Activated CD8-positive, alpha-beta memory T cell treated with anti-CD3 and anti-CD28 coated beads for 1 hour (primary cell): Measurements from ENCODE around the gene ZBTB3.
"Not testable (repeated sequence)": the region's sequence is repeated elsewhere in the genome, so short reads cannot be mapped to it uniquely, and the experiment has no call there.

ENCODE experiments used
- DNase-seq, 2 donors: peaks; one replicate each; pipeline ENCODE4 v3.0.0-alpha.2; 2020; ENCODE audit warnings: low read depth in 1 of 2; ENCODE audit errors: extremely low read depth in 1 of 2

Gene ZBTB3

DNA sequence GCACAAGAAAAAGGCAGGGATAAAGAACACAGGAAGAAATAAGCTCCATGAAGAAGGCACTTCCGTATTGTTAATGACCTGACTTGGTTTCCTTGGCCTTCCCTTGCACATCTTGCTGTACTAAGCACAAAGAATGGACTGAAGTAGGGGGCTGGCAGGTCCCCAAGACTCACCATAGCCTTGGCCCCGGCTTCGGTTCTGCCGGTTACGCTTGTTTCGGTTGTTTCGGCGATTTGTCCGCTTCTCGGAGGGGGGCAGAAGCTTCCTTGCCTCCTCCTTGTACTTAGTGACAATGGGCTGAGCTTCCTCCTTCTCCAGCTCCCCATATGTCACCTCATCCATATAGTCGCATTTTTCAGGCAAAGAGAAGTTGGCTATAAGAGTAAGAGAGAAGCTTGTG, 37.1 kb downstream of the ZBTB3 start:
- no peak for DNase-seq

DNA sequence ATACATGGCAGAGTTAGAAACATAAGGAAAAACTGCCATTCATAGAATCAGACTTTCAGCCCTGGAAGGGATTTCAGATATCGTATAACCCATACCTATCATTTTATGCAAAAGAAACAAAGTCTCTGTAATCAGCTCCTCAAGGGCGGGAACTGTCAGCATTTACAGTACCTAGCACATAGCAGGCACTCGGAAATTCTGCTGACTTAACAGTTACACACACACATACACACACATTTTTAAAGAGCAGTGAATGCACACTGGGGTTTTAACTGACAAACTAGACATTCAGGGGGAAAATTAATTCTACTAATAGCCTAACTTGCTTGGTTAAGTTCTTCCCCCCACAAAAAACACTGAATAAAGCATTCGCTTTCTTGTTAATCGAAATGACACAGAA, 37.8 kb downstream of the ZBTB3 start:
- no peak for DNase-seq

DNA sequence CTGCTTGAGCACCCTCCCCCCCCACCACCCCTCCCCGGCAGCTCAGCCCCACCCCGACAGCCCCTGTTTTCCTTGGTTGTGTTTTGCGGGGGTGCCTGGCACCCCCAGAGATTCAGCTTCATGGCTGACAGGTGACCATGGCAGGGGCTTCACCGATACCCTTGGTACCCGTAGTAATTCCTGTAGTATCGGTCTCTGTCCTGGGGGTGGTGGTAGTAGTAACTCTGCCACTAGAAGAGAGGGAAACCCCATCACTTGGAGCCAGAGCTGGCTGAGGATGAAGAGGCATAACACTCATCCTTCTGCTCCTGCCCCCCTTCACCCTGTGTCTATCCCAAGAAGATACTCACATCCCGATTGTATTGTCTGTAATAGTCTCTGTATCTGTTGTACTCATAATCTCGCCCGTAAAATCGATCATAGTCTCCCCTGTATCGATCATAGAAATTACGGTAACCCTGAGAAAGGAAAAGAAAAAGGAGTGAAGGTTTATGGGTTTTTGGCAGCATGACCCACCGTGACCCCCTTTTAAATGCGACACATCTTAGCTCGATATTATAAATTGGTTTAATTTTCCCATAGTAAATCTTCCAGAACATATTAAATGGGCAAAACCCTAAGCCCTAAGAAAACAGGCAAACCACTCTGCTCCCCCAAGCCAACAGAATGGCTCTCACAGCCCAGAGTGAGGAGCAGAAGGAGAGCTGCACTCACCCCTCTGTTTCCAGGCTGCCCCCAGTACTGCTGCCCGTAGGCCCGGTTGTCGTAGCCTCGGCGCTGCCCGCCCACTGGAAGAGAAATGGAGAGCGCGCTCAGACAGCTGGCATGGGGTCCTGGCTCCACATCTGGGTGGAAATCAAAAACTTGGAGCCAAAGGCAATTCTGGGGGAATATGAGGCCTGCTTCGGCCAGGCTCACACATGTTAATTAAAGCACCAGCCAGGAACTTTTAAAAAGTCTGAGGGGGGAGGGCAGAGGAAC, 38.5 kb downstream of the ZBTB3 start:
- DNase-seq = no peak

DNA sequence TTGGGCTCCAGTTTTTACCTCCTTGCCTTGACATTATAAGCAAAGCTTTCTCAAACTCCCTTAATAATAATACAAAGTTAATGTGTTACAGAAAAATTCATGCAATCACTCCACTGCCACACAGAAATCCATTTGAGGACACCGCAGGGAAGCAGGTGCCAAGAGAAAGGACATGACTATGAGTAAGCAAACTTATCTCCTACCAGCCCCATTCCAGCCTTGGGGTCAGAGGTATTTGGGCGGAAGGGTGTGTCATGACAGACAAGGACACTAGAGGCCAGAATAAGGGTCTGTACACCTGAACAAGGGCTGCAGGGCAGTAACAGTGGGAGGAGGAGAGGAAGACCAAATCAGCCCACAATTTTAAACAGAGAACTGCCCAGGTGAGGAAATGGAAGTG, 40.6 kb downstream of the ZBTB3 start:
- DNase-seq = no peak

DNA sequence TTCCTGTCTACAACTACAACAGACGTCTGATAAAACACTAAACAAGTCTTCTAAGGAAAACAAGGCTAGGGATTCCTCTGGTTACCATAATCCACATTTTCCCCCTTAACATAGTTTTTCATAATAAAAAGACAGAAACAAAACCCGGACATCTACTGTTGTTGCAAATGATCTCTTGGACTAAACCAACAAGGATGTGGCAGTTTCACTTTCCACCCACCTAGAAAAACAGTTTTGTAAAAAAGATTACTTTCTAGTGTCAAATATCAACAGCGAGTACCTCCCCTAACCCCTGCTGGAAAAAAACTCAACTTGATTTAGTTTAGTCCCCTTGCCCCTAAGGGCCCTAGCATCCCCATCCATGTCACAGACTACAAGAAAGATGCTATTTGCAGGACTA, 41.1 kb downstream of the ZBTB3 start:
- no peak for DNase-seq

DNA sequence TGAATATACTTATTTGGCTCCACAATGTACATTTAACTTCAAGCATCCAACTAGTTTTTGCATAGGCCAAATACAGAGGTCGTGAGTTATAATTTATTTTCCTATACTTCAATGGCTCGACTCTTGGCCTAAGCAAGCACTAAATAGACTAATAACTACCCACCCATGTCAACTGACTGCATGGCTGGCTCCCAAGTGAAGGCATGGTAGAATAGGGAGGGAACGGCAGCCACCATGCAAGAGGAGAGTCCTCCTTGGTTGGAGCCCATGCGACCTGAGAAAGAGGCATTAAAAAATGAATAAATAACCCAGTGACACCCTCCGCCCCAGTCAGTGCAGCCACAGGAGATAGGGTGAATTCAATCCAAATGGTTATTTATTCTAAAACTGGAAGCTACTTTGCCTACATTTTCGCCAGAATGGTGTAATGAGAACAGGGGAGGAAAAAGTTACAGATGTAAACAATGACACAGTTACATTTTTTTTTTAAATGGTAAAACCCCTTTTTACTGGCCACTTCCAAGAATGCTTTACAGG, 41.6 kb downstream of the ZBTB3 start:
- DNase-seq = no peak

DNA sequence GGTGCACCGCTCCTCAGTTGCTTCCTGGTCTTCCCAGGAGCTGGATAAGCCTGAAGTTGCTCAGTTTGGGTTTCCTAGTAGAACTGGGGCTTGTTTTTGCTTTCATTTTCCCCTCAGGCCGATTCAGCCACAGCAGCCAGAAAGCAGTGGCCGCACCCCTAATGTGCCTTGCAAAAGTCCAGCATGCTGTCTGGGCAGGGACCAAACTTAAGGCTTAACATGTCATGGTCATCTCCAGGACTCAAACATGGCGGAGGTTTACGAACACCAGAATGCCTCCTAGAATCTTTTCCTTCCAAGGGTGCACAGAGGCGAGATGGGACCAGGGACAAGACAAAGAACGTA, 44.0 kb downstream of the ZBTB3 start:
- DNase-seq = no peak

DNA sequence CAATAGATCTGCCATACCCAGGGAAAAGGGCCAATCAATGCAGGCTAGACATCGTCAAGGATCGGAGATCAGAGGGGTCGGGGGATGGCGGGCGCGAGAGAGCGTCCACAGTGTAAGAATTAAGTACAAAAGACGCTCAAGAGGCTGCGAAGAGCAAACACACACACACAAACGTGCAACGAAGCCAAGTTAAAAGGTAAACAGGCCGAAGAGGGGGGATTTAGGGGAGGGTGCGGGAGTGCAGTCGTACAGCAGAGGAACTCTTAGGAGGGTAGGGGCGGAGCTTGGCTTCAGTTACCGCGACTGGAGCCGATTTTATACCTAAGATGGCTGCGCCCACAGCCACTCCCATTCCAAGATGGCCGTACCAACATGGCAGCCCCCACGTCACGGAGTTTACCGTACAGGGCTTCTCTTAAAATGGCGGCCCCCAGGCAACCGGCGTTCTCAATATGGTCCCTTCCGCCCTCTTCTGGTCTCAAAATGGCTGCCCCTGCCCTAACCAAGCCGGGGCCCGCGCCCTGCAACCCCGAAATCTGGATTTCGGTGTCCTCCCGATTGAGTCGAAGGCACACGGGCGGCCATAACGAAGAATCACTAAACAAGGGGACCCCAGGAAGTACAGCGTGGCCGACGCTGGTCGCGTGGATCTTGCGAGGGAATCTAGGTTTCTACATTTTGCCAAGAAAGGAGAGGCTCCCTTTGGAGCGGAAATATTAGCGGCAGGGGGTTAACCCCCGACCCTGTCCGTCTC, 44.5 kb downstream of the ZBTB3 start:
- peak; percentile 88 to 97 for DNase-seq

DNA sequence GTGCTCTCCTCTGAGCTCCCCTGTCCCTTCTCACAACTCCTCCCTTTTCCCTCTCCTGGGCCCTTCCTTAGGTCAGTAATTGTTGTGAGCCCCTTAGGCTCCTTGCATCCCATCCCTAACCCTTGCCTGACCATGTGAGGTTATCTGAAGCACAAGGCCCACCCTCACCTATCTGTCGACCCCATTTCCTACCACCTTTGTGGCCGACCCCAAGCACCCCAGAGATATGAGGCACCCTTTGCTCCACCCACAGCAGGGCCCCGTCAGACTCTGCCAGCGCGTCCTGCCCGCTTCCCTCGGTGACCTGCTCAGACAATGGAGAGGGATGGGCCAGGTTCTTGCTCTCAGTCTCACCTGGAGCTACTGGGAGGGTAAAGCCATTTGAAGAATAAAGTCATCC, 45.2 kb downstream of the ZBTB3 start:
- DNase-seq = peak in 1 of 2 donors; percentile 32

DNA sequence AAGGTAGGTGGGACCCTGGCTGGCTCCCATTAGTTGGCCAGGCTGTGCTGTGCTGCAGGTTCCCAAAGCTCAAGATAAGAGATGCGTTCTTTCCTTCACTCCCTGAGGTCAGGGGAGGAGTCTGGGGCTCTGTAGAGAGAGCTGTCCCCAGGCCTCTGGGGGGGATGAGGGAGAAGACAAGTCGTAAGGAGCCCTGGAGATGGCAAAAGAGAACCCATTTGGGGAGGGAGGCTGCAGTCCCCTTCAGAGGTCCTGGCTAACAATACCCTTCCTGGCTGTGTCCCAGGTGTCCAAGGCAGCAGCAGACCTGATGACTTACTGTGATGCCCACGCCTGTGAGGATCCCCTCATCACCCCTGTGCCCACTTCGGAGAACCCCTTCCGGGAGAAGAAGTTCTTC, 45.6 kb downstream of the ZBTB3 start:
- no peak for DNase-seq

DNA sequence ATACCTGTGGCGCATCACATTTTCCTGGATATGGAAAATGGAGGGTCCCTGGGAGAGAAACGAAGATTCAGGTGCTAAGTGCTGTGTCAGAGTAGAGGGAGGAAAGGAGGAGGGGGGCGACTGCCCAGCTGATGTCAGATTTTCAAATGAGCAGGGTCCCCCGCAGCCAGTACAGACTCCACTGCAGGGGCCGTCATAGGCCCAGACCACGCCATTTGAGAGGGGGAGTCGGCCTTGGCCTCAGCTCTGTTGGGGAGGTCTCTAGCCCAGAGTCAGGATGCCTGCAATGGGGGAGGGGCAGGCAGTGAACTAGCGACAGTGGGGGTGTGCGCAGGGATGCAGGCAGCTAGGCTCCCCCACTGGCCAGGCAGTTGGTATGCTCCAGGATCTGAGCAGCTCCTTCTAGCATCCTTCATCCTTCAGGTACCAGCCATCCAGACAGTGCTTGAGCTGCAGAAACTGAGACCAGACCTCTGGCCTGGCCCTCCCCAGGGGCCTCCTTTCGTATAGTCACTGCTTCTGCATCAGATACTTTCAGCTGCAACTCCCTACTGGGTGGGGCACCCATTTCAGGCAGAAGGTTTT, 46.6 kb downstream of the ZBTB3 start, which contains the start of the genes BSCL2 and GNG3:
TSS of gene BSCL2 (minus strand) at position 148 of the 585 bp plus-strand sequence. CDS start 229 bp downstream, outside the sequence.
TSS of gene GNG3 (plus strand) at position 400 of the 585 bp plus-strand sequence. CDS start 620 bp downstream, outside the sequence.
- no peak for DNase-seq

DNA sequence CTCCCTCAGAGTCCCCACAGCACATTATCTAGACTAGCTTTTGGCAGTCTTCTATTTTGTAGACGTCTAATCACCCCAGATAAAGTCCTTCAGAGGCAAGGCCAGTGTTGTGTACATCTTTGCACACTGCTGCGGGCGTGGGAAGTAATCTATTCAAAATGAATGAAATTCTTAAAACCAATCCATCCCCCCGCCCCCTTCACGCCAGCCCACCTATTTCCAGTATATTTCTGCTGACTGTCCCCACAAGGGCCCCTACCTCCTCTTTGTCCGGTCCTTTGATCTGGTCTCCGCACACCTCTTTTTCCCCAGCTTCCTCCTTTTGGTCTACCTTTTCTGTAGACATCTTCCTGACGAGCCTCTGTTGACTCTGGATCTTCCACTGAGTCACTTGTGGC, 47.1 kb downstream of the ZBTB3 start:
- no peak for DNase-seq

DNA sequence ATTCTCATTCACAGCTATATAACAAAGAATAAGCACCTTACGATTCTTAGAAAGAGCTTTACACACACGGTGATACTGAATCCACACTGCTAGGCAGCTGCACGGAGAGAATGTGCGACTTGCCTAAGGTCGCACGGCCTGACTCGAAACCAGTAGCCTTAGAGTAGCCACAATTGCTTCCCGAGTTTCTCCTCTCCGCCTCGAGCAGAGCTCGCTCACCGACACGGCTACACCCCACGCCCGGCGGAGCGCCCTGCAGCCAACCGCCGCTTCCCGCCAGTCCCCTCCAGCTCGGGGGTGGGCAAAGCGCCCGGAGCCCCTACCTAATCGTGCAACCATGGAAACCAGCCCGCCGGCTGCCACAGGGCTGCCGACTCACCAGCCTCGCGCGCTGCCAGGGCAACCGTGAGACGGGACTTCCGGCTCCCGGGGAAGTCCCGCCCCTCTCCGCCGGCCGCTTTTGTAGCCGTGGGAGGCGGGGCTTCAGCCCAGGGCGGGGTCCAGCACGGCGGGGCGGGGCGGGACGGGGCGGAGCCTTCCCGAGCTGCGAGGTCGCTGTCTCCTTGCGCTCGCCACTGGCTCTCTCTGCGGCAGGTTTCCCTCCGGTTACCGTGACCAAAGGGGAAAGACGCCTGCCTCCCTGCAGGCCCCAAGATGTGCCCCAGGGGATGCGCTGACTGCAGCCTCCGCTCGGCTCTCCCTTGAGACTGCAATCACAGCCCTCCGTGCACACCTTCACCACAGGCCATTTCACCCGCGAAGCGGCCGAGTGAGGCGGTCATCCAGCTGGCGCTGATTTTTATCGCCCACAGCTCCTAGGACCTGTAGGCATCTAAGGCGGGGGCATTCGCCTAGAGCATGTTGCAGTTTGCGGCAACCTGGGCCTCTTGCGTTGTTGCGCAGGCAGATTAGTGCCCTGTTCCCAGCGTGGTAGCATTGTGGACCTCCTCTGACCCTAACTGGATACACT, 47.8 kb downstream of the ZBTB3 start:
- DNase-seq = peak; percentile 87 to 94

DNA sequence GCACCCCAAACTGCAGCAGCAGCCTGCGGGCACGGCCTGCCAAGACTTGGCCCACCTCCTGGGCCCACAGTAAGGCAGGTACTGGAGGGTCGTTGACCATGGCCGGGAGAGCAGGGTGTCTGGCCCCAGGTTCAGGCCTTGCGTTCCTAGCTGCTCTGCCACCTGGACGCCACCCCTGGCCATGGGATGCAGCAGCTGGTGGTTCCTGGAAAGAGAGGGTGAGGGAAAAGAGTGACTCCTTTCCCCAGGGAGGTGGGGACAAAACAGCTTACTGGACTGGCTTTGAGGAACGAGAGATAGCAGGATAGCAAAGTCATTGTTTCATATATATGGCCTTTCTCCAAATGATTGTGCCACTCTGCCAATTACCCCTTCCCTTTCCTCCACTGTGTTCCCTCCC, 48.5 kb downstream of the ZBTB3 start:
- no peak for DNase-seq

DNA sequence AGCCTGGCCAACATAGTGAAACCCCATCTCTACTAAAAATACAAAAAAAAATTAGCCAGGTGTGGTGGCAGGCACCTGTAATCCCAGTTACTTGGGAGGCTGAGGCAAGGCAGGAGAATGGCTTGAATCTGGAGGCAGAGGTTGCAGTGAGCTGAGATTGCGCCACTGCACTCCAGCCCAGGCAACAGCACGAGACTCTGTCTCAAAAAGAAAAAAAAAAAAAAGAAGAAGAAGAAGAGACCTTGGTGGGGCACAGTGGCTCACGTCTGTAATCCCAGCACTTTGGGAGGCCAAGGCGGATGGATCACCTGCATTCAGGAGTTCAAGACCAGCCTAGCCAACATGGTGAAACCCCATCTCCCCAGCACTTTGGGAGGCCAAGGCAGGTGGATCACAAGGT, 50.0 kb downstream of the ZBTB3 start:
- not testable (repeated sequence) for DNase-seq

DNA sequence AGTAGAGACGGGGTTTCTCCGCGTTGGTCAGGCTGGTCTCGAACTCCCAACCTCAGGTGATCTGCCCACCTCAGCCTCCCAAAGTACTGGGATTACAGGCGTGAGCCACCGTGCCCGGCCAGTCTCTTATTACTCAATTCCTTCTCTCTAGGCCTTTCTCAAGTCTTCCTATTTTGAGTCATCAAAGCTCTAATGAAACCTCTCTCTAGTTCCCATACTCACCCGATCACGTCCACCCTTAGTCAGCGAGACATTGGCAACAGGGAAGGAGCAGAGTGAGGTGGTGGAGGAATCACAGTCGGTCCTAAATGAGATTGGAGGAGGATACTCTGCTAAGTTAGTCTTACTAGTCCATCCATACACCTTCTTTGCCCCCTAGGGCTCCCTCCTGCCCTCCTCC, 51.7 kb downstream of the ZBTB3 start:
- no peak for DNase-seq
